NCI-H2196 (cell line): Measurements from ENCODE around the gene SCN4B.

Experiments used
- DNase-seq: peaks from one replicate; lab custom pipeline; 2025; ENCODE audit not compliant: unreplicated experiment; lab: John Stamatoyannopoulos, UW

Gene SCN4B

GRCh38 chr11:118174006-118174567 lies 21.5 kb upstream of the SCN4B start:
- no peak for DNase-seq

GRCh38 chr11:118172356-118172755 lies 19.7 kb upstream of the SCN4B start:
- DNase-seq: no peak

DNA sequence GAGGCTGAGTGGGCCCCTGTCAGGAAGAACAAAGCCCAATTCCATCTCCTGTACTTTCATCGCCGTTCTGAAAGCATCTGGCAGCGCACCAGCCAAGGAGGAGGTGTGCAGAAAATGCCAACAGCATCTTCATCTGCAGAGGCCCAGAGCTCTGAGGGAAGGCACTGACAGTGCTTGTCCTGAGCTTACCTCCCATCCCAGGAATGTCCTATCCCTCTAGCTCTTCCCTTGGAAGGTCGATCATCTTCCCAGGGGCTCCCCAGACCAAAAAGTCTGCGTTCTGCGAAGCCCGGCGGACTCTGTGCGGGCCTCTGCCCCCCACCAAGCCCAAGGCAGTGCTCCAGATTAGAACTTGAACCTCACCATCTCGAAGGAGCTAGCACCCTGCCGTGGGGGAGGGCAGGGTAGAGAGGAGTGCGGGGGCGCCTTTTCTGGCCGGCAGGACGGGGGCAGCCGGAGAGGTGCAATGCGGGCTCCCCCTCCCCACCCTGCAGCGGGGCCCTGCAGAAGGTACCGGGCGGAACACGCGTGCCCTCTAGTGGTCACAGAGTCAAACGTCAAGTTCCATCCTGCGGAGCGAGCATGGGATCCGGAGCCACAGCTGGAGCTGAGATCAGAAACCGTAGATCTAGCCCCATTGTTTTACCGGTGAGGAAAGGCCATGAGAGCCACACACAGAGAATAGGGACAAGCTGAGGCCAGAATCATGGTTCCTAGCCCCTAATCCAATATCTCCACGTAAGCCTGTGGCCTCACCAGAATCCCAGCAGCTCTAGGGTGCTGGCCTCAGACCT lies 18.8 kb upstream of the SCN4B start:
- DNase-seq: peak; percentile 77

- no peak for DNase-seq
Measured at GRCh38 chr11:118170882-118171268, 18.3 kb upstream of the SCN4B start.

DNA sequence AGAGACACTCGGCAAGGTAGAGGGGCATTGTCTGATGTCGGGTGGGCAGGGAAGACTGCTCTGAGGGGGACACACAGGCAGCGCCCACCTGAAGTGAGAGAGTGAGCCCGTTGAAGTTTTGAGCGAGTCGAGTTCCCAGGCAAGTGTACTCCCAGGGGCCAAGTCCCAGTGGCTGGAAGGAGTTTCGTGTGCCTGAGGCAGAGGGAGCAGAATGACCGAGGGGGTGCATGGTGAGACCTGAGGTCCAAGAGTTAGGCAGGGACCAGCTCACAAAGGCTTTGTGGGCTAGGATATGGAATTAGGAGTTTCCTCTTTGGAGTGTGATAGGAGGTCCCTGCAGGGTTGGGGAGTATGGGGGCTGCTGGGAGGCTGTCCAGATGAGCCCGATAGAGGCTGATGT lies 17.6 kb upstream of the SCN4B start:
- no peak for DNase-seq

GRCh38 chr11:118169300-118170140 lies 16.9 kb upstream of the SCN4B start:
- no peak for DNase-seq

- no peak for DNase-seq
Measured at GRCh38 chr11:118168751-118169150, 16.1 kb upstream of the SCN4B start.

- no peak for DNase-seq
Measured at GRCh38 chr11:118168316-118168715, 15.7 kb upstream of the SCN4B start.

DNA sequence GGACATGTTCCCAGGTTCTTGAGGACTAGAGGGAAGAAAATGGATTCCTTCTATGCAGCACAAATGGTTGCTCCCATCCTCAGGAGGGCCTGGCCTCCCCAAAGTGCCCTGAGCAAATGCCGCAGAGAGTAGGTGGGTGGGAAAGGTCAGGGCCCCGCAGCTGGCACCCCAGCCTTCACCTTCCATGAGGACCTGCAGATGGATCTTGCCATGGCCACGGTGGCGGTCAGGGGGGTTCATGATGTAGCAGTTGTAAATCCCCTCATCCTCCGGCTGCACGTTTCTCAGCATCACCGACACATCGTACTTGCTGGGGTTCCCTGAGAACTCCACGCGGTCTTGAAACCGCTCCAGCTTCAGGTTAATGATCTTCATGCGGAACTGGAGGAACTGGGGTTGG lies 15.3 kb upstream of the SCN4B start:
- no peak for DNase-seq

DNA sequence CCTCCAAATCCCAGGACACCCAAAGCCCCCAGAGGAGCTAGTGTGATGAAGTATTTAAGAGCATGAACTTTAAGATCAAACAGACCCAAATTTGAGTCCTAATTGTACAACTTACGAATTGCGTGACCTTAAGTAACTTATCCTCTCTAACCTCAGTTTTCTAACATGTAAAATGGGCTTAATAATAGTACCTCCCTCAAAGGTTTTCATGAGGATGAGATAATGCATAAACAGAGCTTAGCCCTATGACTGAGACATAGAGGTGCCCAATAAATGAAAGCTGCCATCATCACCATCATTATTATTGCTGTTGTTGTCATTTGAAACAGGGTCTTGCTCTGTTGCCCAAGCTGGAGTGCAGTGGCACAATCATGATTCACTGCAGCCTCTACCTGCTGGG lies 14.6 kb upstream of the SCN4B start:
- no peak for DNase-seq

DNA sequence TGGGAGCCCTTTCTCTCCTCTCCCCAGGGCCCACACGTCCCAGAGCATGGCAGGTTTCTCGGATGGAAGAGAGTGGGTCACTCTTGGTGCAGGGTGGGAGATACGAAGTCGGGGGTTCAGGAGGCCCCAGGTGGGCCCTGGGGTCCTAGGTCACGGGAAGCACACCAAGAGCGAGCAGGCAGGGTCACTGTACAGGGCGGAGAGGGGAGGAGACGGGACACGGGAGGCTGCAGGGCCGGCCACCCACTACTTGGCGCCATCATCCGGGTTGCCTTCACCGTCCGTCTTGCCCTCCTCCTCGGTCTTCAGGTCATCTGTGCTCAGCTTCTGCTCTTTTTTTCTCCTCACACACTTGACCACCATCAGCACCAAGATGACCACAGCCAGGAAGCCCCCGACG lies 14.0 kb upstream of the SCN4B start:
- DNase-seq: no peak

GRCh38 chr11:118164885-118165284 lies 12.3 kb upstream of the SCN4B start:
- DNase-seq: no peak

DNA sequence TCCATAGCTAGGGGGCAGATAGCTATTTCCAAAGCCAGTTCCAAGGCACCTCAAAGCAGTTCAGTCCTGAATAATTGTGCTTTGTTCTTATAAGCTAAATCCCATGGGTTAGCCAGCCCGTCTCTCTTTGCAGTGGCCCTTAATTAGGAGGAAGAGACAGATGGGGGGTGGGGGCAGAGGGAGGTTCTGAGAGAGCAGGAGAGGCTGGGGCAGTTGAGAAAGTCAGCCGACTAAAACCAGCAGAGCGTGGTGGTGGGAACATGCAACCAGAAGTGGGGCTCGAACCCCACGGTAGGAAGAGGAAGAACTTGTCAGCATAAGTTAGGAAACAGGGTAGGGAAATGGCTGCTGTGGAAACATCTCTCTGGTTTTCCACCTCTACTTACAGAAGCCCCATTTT lies 10.9 kb upstream of the SCN4B start:
- DNase-seq: no peak

GRCh38 chr11:118162846-118163245 lies 10.2 kb upstream of the SCN4B start:
- no peak for DNase-seq

DNA sequence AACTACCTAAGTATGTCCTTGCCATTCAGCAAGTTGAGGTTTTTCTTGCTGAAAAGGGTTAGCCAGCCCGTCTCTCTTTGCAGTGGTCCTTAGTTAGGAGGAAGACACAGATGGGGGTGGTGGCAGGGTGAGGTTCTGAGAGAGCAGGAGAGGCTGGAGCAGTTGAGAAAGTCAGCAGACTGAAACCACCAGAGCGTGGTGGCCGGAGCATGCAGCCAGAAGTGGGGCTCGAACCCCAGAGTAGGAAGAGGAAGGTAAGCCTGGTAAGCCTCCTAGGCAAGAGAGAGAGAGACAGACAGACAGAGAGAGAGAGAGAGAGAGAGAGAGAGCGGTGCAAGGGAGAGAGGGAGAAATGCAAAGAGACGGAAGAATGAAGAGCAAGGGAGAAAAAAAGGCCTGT lies 9.2 kb upstream of the SCN4B start:
- DNase-seq: no peak

DNA sequence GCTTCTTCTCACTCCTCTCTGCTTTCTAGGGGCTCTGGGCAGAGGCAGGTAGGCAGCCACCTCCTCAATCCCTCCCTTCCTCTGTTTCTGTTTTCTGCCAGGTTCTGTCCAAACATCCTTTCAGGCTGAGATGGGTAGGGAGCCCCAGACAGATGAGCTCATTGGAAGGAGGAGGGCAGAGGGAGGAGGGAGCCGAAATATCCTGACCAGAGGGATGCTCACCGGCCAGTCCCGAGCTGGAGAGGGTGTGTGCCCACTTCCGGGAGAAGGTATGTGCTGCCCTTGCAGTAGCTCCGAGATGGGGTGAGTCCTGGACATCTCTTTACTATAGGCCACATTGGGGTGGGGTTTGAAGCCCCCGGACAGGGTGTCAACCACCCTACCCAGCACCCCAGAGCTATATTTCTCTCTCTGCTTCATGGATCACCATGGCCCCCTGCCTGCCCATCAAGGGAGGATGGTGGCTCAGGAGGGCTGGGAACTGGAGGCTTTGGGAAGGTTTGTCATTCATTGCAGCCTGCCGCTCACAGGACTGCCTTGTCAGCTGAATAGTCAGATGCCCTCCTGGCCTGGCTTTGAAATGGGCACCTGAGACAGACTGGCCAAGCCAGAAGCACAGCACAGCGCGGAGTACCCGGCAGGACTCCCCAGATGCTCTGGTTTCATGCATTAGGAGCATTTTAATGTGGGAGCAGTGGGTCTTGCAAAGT lies 4.7 kb upstream of the SCN4B start:
- no peak for DNase-seq

- DNase-seq: no peak
Measured at GRCh38 chr11:118156531-118157185, 4.0 kb upstream of the SCN4B start.

DNA sequence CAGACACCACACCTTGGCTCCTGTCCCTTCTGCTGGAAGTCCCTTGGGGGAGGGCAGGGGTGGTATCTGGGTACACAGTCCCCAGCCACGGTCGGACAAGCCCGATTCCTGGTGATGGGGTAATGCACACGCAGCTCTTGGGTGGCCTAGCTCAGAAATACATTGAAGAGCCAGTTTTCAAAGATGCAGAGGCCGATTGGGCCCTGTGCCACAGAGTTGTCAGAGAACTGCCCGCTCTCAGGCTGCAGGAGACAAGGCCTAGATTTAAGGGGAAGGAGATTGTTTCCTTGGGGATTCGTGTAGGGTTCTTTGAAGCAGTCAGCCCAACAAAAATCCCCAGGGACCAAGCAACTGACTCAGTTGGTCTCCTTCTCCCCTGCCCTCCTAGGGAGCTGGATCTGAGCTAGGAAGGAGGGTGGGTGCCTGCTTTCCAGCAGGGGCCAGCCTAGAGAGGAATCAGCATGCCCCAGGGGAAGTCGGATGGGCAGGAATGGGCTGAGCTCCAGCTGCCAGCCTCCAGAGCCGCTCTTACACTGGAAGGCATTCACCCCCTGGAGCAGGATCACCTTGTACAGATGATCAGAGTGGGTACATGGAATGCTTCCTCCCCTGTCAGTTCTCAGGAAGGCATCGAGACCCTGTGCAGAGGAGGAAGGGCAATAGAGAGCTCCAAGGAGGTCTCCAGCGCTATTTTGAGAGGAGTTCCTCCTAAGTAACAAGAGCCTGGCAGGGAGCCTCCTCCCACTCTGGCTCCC lies 3.3 kb upstream of the SCN4B start:
- DNase-seq: no peak

DNA sequence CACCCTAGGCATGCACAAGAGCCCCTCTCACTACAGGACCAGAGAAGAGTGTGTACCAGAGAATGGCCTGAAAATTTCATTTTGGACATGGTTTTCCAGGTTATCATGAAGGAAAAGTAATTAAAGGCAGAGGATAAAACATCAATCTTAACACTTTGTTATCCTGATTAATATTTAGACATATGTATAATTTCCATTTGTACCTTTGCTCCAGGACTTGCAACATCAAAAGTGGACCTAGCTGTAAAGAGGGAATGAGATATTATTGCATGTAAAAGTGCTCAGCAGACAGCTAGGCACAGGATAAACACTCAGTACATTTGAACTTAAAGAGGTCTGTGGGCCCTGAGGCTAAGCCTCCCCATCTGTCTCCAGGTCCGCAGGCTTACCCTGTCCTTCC lies 2.0 kb upstream of the SCN4B start:
- no peak for DNase-seq

- DNase-seq: no peak
Measured at GRCh38 chr11:118153976-118154375, 1.4 kb upstream of the SCN4B start.
